HG02642 (cell line): Measurements from ENCODE around the gene SNX7.

ENCODE experiments used
- ATAC-seq: cut with Tn5 transposase; IDR thresholded peaks from one replicate; pipeline ENCODE4 v1.9.1; 2021; ENCODE audit warnings: mild to moderate bottlenecking; ENCODE audit not compliant: unreplicated experiment, poor library complexity

Gene SNX7

GRCh38 chr1:98693385-98693784 lies 31.9 kb downstream of the SNX7 start:
- ATAC-seq, result no peak

- no peak for ATAC-seq
These were observed 34.6 kb downstream of the SNX7 start for GRCh38 chr1:98696077-98696476.

- ATAC-seq, result no peak
These were observed 36.3 kb downstream of the SNX7 start for GRCh38 chr1:98697781-98698180.

GRCh38 chr1:98698625-98699024 lies 37.1 kb downstream of the SNX7 start:
- no peak for ATAC-seq

- ATAC-seq, result no peak
These were observed 38.7 kb downstream of the SNX7 start for GRCh38 chr1:98700228-98700627.

- no peak for ATAC-seq
These were observed 41.5 kb downstream of the SNX7 start for GRCh38 chr1:98702976-98703375.

- no peak for ATAC-seq
These were observed 43.0 kb downstream of the SNX7 start for GRCh38 chr1:98704474-98704873.

DNA sequence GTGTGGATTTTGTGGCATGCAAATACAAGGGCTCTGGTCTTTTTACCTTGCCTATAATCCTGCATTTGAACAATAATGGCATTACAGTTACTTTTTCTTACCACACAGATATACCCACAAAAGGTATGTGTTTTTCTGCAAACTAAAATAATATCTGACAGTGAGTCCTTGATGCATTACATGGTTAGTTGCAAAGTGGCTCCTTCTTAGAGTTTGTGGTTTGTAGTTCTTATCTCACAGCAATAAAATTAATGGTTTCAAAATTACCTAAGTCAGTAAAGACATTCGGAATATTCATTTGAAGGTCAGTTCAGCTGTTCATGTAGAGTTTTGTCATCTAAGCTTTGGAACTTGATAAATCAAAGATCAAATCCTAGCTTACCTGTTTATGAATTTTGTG lies 43.5 kb downstream of the SNX7 start:
- no peak for ATAC-seq

DNA sequence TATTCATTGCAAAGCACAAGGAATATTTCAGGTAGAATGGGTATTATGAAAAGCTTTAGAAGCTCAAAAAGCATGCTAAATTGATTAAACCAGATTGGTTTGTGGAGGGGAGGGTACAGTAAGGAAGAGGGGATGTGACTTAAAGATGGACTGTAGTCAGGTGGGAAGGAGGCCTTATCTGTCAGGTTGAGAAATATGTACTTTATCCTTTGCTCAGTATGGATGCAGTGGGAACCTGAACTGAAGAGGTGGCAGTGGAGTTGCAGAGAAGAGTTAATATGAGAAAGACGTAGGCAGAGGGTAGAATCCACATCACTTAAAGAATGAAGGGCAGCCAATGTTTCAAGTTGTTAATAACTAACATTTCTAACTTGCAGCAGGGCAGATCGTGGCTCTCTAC lies 44.1 kb downstream of the SNX7 start:
- no peak for ATAC-seq

- no peak for ATAC-seq
These were observed 44.8 kb downstream of the SNX7 start for GRCh38 chr1:98706173-98706843.

GRCh38 chr1:98707556-98707955 lies 46.0 kb downstream of the SNX7 start:
- ATAC-seq, result no peak

- no peak for ATAC-seq
These were observed 48.4 kb downstream of the SNX7 start for GRCh38 chr1:98709906-98710305.

GRCh38 chr1:98723574-98723973 lies 62.1 kb downstream of the SNX7 start:
- ATAC-seq, result no peak

DNA sequence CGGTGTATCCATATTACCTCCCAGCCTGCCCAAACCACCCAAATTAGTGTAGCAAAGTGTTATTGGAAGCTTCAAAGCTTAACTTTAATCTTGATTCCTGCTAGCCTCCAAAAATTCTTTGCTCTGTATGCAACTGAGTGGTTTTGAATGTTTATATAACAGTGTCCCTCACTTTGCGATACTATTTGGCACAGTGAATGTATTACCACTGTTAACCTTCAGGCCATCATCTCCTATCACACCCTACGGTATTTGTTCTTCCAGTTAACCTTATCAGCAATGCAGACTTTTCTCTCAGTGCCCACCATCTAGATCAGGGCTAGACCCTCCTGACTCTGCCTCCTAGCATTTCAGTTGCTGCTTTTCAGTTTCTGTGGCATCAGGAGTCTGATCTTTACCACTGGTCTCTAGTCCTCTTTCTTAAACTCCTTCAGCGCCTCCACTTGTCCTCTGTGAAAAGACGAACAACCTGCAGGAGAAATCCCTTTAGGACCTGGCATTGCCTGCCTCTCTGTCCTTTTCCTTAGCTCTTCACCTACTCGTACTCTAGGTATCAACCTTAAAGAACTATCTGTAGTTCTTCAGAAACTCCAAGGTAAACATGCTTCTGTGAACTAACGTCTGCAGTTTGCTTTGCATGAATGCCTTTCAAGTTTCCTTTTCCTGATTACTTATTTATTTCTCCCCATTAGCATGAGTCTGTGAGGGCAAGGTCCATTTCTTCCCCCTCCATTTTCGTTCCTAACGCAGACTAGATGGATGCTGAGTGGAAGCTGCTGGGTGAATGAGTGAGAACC lies 71.7 kb downstream of the SNX7 start:
- ATAC-seq, result no peak

GRCh38 chr1:98733782-98734112 lies 72.2 kb downstream of the SNX7 start:
- ATAC-seq, result no peak

- ATAC-seq, result no peak
These were observed 74.2 kb downstream of the SNX7 start for GRCh38 chr1:98735756-98736155.

GRCh38 chr1:98737835-98738234 lies 76.3 kb downstream of the SNX7 start:
- no peak for ATAC-seq

- no peak for ATAC-seq
These were observed 78.2 kb downstream of the SNX7 start for GRCh38 chr1:98739762-98740161.

- no peak for ATAC-seq
These were observed 79.6 kb downstream of the SNX7 start for GRCh38 chr1:98741164-98741563.

- no peak for ATAC-seq
These were observed 87.7 kb downstream of the SNX7 start for GRCh38 chr1:98749152-98749756.

DNA sequence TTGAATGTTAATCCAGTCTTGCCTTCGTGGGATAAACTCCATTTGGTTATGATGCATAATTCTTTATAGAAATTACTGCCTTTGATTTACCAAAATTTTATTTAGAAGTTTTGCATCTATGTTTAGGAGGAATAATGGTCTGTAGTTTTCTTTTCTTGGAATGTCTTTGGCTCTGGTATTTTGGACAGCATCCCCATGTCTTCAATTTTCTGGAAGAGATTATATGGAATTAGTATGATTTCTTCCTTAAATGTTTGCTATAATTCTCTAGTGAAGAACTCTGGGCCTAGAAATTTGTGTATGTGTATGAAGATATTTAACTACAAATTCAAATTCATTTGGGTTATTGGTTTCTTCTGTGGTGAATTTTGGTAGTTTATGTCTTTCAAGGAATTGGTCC lies 92.7 kb downstream of the SNX7 start:
- no peak for ATAC-seq
